Mesenchymal stem cell (in vitro differentiated cells and primary cell): ENCODE measurements around the gene TTC6.

ENCODE experiments used
- DNase-seq: peaks from one replicate; pipeline ENCODE4 v3.0.0-alpha.2; 2013
- H2AFZ ChIP-seq: one replicate; pipeline ENCODE4 v1.6.1; 2013; ENCODE audit warnings: low read depth, mild to moderate bottlenecking, control low read depth, inconsistent platforms, low read length, moderate library complexity
- H2AK5ac ChIP-seq: 2 replicates; pipeline ENCODE4 v1.6.1; 2013; ENCODE audit warnings: low read length, moderate library complexity, mild to moderate bottlenecking, inconsistent platforms; ENCODE audit not compliant: severe bottlenecking
- H2BK120ac ChIP-seq: one replicate; pipeline ENCODE4 v1.6.1; 2013; ENCODE audit warnings: low read depth, mild to moderate bottlenecking, inconsistent platforms, low read length, moderate library complexity
- H2BK12ac ChIP-seq, 2 experiments: one replicate each; pipeline ENCODE4 v1.6.1; 2013; ENCODE audit warnings: inconsistent platforms in 2 of 2, low read length in 2 of 2, mild to moderate bottlenecking in 2 of 2, moderate library complexity in 2 of 2, control low read depth in 1 of 2
- H2BK15ac ChIP-seq: one replicate; pipeline ENCODE4 v1.6.1; 2013; ENCODE audit warnings: mild to moderate bottlenecking, low read depth, inconsistent platforms; ENCODE audit not compliant: poor library complexity, severe bottlenecking
- H2BK5ac ChIP-seq: 2 replicates; pipeline ENCODE4 v1.6.1; 2013; ENCODE audit warnings: low read depth, mild to moderate bottlenecking, low read length, control low read depth, inconsistent platforms; ENCODE audit not compliant: poor library complexity, severe bottlenecking
- H3K14ac ChIP-seq, 2 experiments: one replicate each; pipeline ENCODE4 v1.6.1; 2013; ENCODE audit warnings: inconsistent platforms in 2 of 2, low read length in 2 of 2, control low read depth in 1 of 2, mild to moderate bottlenecking in 1 of 2, moderate library complexity in 1 of 2
- H3K18ac ChIP-seq, 2 experiments: one replicate each; pipeline ENCODE4 v1.6.1; 2013; ENCODE audit warnings: inconsistent platforms in 2 of 2, low read length in 2 of 2, control low read depth in 1 of 2, low read depth in 1 of 2, mild to moderate bottlenecking in 1 of 2
- H3K23ac ChIP-seq, 2 experiments: one replicate each; pipeline ENCODE4 v1.6.1; 2013; ENCODE audit warnings: inconsistent platforms in 2 of 2, low read length in 2 of 2, mild to moderate bottlenecking in 2 of 2, moderate library complexity in 2 of 2, control low read depth in 1 of 2
- H3K27ac ChIP-seq: 2 replicates; pipeline ENCODE4 v1.5.1; 2013; ENCODE audit warnings: mild to moderate bottlenecking, moderate library complexity, low read length, control low read depth, inconsistent platforms; ENCODE audit not compliant: poor library complexity, severe bottlenecking
- H3K27me3 ChIP-seq, 2 experiments: 2 replicates each; pipeline versions ENCODE4 v1.6.1 to v1.7.0; 2013; ENCODE audit warnings: low read length in 2 of 2, mild to moderate bottlenecking in 2 of 2, moderate library complexity in 2 of 2, control low read depth in 1 of 2, inconsistent platforms in 1 of 2; ENCODE audit not compliant: control insufficient read depth in 1 of 2, insufficient read depth in 1 of 2
- H3K36me3 ChIP-seq, 2 experiments: 2 replicates each; pipeline versions ENCODE4 v1.6.1 to v1.7.0; 2013; ENCODE audit warnings: low read length in 2 of 2, control low read depth in 1 of 2, inconsistent platforms in 1 of 2, low read depth in 1 of 2, mild to moderate bottlenecking in 1 of 2; ENCODE audit not compliant: insufficient read depth in 2 of 2, control insufficient read depth in 1 of 2
- H3K4ac ChIP-seq, 2 experiments: one replicate each; pipeline ENCODE4 v1.6.1; 2013; ENCODE audit warnings: inconsistent platforms in 2 of 2, low read length in 2 of 2, mild to moderate bottlenecking in 2 of 2, moderate library complexity in 2 of 2, control low read depth in 1 of 2, low read depth in 1 of 2
- H3K4me1 ChIP-seq: 2 replicates; pipeline ENCODE4 v1.6.1; 2013; ENCODE audit warnings: low read depth, low read length, control low read depth; ENCODE audit not compliant: control insufficient read depth, insufficient read depth
- H3K4me2 ChIP-seq: 2 replicates; pipeline ENCODE4 v1.6.1; 2013; ENCODE audit warnings: low read length, mild to moderate bottlenecking, inconsistent platforms; ENCODE audit not compliant: poor library complexity, severe bottlenecking
- H3K4me3 ChIP-seq, 2 experiments: 2 replicates each; pipeline versions ENCODE4 v1.5.1 to v1.7.0; 2013; ENCODE audit warnings: low read length in 2 of 2, mild to moderate bottlenecking in 2 of 2, control low read depth in 1 of 2, low read depth in 1 of 2; ENCODE audit not compliant: insufficient read depth in 1 of 2
- H3K79me1 ChIP-seq: replicated peaks from 2 replicates; pipeline ENCODE4 v1.6.1; 2013; ENCODE audit warnings: mild to moderate bottlenecking, control low read depth, low read length, inconsistent platforms; ENCODE audit not compliant: poor library complexity, severe bottlenecking
- H3K9ac ChIP-seq: 2 replicates; pipeline ENCODE4 v1.7.0; 2013; ENCODE audit warnings: mild to moderate bottlenecking, low read length, moderate library complexity
- H3K9me3 ChIP-seq: 2 replicates; pipeline ENCODE4 v1.7.0; 2013; ENCODE audit warnings: mild to moderate bottlenecking, low read length; ENCODE audit not compliant: control insufficient read depth
- H4K8ac ChIP-seq: one replicate; pipeline ENCODE4 v1.6.1; 2013; ENCODE audit warnings: inconsistent platforms, mild to moderate bottlenecking, low read length, moderate library complexity
- H4K91ac ChIP-seq: one replicate; pipeline ENCODE4 v1.6.1; 2013; ENCODE audit warnings: mild to moderate bottlenecking, low read length, inconsistent platforms
- WGBS: methylation state at CpG from one replicate; pipeline ENCODE4 v1.1.7; 2013; ENCODE audit warnings: mixed read lengths; 5-methylcytosine and 5-hydroxymethylcytosine counted together

The TTC6 gene

DNA sequence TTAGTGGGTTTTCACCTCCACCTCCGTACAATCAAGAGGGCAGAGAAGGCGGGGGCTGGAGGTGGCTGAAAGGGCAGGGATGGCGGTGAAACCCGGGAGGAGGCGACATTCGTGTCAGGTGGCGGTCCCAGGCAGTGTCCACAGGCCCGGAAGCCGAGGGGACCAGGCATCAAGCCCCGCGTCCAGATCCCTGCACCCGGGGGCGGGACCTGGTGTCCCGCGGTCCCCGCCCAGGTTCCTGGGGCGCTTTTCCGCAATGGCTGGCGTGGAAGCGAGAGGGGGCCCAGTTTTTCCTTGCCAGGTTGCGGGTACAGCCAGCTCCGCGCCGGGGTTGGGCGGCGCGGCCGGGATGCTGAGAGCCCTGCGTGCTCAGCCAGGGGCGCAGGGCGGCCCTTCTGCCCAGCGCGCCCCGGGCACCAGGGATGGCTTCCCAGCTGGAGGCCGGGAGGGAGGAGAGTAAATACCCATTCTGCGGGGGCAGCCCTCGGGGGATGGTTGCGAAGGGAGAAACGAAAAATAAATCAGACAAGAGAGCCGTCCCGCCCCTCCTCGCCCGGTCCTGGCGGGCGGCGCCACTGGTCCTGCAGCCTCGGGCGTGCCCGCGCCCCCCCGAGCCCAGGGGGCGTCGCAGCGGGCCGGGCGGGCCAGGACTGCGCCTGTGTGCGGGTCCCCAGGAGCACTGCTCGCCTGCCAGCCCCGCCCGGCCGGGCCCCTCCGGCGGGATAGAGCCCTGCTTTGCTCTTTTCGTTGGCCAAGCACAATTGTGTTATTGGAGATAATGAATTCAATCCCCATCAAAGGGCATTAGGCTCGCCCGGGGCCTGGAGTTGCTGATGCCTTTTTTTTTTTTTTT is 11.8 kb upstream of the TTC6 start:
- H3K4me2 ChIP-seq, result peak overlapping the region; percentile 98
- H3K23ac ChIP-seq, result no peak overlapping the region
- H4K91ac ChIP-seq, result peak overlapping the region; percentile 20
- H2BK15ac ChIP-seq, result no peak overlapping the region
- H3K27me3 ChIP-seq, result peaks cover 50 to 80% of the 10 kb centered on the region in 2 experiments
- no peak overlapping the region for H2BK120ac ChIP-seq
- H2AK5ac ChIP-seq, result no peak overlapping the region
- H3K9ac ChIP-seq, result no peak overlapping the region
- peaks cover 0 to 3% of the 10 kb centered on the region in 2 experiments for H3K36me3 ChIP-seq
- H3K4me3 ChIP-seq, result peak overlapping the region; percentile 41 to 42
- no peak overlapping the region for H3K14ac ChIP-seq
- no peak overlapping the region for H2BK5ac ChIP-seq
- no peak overlapping the region for H2AFZ ChIP-seq
- H2BK12ac ChIP-seq, result no peak overlapping the region
- peak; percentile 4 for DNase-seq
- H3K18ac ChIP-seq, result no peak overlapping the region
- WGBS, result 2% methylated on average over 62 of the region's 67 CpGs
- H3K79me1 ChIP-seq, result no peaks in the 10 kb centered on the region
- no peak overlapping the region for H3K27ac ChIP-seq
- no peaks in the 10 kb centered on the region for H3K9me3 ChIP-seq
- H3K4me1 ChIP-seq, result peaks cover 29% of the 10 kb centered on the region
- no peak overlapping the region for H4K8ac ChIP-seq
- no peak overlapping the region for H3K4ac ChIP-seq

DNA sequence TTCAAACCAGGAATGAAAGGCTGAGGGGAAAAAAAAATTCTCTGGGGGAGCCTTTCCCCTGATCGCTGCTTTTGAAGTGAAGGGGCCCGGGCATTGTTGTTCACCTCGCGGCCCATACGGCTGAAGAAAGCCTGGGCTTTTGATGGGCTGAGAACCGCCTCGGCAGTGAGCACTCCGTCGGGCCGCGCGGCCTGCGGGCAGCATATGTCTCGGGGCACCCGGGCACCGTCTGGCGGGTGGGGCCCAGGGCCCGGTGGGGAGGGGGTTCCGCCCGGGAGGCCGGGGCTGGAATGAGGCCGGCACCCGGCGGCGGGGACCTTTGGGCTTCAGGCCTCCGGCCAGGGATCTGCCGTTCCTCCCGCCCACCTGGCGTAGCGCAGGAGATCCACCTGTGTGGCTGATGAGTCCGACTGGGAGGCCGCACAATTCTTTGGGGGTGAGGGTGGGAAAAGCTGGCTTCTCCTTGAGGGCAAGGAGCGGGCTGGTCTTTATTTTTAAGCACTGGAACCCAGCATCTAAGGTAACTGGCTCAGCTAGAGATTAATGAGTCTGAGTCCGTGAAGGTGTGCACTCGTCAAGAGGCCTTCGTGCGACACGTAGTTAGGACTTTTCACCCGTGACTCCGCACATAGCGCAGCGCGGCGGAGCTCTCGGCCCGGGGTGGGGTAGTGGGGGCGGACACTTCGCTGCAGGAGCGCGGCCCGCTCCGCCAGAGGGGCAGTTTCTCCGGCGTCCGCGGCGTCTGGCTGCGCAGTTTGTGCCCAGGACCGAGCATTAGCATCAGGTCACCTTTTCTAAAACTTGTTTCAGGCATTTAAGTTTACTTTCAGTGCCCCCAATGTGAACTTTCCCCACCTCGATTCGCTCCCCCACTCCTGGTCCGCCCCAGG is 11.0 kb upstream of the TTC6 start:
- H4K91ac ChIP-seq, result no peak overlapping the region

GRCh38 chr14:37585101-37585511 is 10.3 kb upstream of the TTC6 start:
- Histone ChIP-seq H3K27ac (no peak overlapping the region), H3K36me3 (peaks cover 0 to 3% of the 10 kb centered on the region in 2 experiments), H3K79me1 (no peaks in the 10 kb centered on the region), H3K4me2 (peak overlapping the region; percentile 33), H3K9me3 (no peaks in the 10 kb centered on the region), H3K18ac (peak overlapping the region in 1 of 2 experiments; percentile 11), H3K27me3 (peaks cover 60 to 87% of the 10 kb centered on the region in 2 experiments), H2BK12ac (no peak overlapping the region), H2BK15ac (no peak overlapping the region), H4K91ac (no peak overlapping the region), H3K4me3 (no peak overlapping the region), H3K4me1 (peaks cover 29% of the 10 kb centered on the region), H3K14ac (no peak overlapping the region), H2BK5ac (no peak overlapping the region), H2BK120ac (no peak overlapping the region), H2AFZ (no peak overlapping the region), H2AK5ac (no peak overlapping the region), H3K4ac (no peak overlapping the region), H3K23ac (peak overlapping the region; percentile 60 to 92), H4K8ac (no peak overlapping the region), H3K9ac (no peak overlapping the region)
- WGBS, result 2% methylated on average over 23 of the region's 23 CpGs
- no peak for DNase-seq

More for the DNA sequence above, 11.0 kb upstream of the TTC6 start:
- Histone ChIP-seq H3K27me3 (peaks cover 59 to 80% of the 10 kb centered on the region in 2 experiments), H3K36me3 (peaks cover 0 to 3% of the 10 kb centered on the region in 2 experiments), H3K14ac (no peak overlapping the region), H3K4ac (no peak overlapping the region), H3K18ac (no peak overlapping the region), H2BK5ac (no peak overlapping the region), H3K4me2 (peak overlapping the region; percentile 98), H2BK12ac (no peak overlapping the region), H3K27ac (no peak overlapping the region), H2AFZ (no peak overlapping the region), H3K9me3 (no peaks in the 10 kb centered on the region), H2AK5ac (no peak overlapping the region), H3K4me3 (no peak overlapping the region), H3K23ac (peak overlapping the region in 1 of 2 experiments; percentile 69), H3K79me1 (no peaks in the 10 kb centered on the region), H2BK15ac (no peak overlapping the region), H2BK120ac (no peak overlapping the region), H3K9ac (no peak overlapping the region), H4K8ac (no peak overlapping the region), H3K4me1 (peaks cover 29% of the 10 kb centered on the region)
- no peak for DNase-seq
- 5% methylated on average over 57 of the region's 62 CpGs for WGBS
